WI38 (cell line): Measurements from ENCODE around the gene KIF26A.

Source experiments
- H3K4me3 ChIP-seq: 2 replicates; pipeline ENCODE4 v1.5.1; 2011; ENCODE audit warnings: low read depth, mild to moderate bottlenecking, control low read depth, low read length
- CTCF ChIP-seq: IDR thresholded peaks from 2 replicates; pipeline ENCODE4 v1.5.1; 2012; ENCODE audit warnings: low read depth, mild to moderate bottlenecking, control low read depth, low read length

KIF26A gene

GRCh38 chr14:104212206-104213095, 74.1 kb downstream of the KIF26A start:
- H3K4me3 ChIP-seq: no peak overlapping the region
- TF ChIP-seq CTCF: no peak

GRCh38 chr14:104213301-104214034, 75.1 kb downstream of the KIF26A start:
- H3K4me3 ChIP-seq: no peak overlapping the region
- TF ChIP-seq CTCF: no peak

GRCh38 chr14:104214431-104215218, 76.2 kb downstream of the KIF26A start:
- TF ChIP-seq CTCF: no peak
- no peak overlapping the region for H3K4me3 ChIP-seq

GRCh38 chr14:104215706-104216334, 77.4 kb downstream of the KIF26A start:
- H3K4me3 ChIP-seq: no peak overlapping the region
- TF ChIP-seq CTCF: no peak

GRCh38 chr14:104216457-104216856, 78.1 kb downstream of the KIF26A start:
- no peak overlapping the region for H3K4me3 ChIP-seq
- TF ChIP-seq CTCF: no peak

- no peak for TF ChIP-seq CTCF
- H3K4me3 ChIP-seq: no peak overlapping the region
These were observed 79.3 kb downstream of the KIF26A start for GRCh38 chr14:104217486-104218360.
